PC-3 (cell line): ENCODE data around the gene OR7C1. TPM values are rescaled to one million over a fixed set of nuclear protein-coding genes. Genes with fewer than 3 reads are reported as not detected.

Experiments used
- ATAC-seq: fragments of 200-7000 bp; cut with Tn5 transposase; 2 replicates; pipeline ENCODE4 v1.9.1; 2020; ENCODE audit warnings: mild to moderate bottlenecking, moderate library complexity
- BruUV-seq: library from RNA; stranded (reverse); fragments of 400-500 nt; replicated peaks from 2 replicates; lab custom pipeline; 2021; lab: Mats Ljungman, UMichigan
- CTCF ChIA-PET: fragments of 300-600 bp; sonication (Branson Sonifier 250); formaldehyde crosslinking; loops from one replicate; lab custom pipeline; 2022; ENCODE audit warnings: antibody characterized with exemption; lab: Charles Lee
- POLR2A ChIA-PET: fragments of 300-600 bp; sonication (Branson Sonifier 250); formaldehyde crosslinking; loops from one replicate; lab custom pipeline; 2022; ENCODE audit warnings: antibody characterized with exemption; ENCODE audit not compliant: unreplicated experiment; lab: Charles Lee
- DNase-seq: peaks from one replicate; pipeline ENCODE4 v3.0.0-alpha.2; 2015
- H2AFZ ChIP-seq: fragments of 300-600 bp; sonication (generic); 2 replicates; pipeline ENCODE4 v1.6.0; 2016; ENCODE audit warnings: antibody characterized with exemption, low read length
- H3F3A ChIP-seq: fragments of 300-600 bp; sonication (generic); one replicate; pipeline ENCODE4 v1.6.0; 2017; ENCODE audit warnings: antibody characterized with exemption, low read length, control low read depth, mild to moderate bottlenecking; ENCODE audit not compliant: unreplicated experiment
- H3K27ac ChIP-seq: fragments of 300-600 bp; sonication (generic); 2 replicates; pipeline ENCODE4 v1.5.1; 2016; ENCODE audit warnings: mild to moderate bottlenecking, low read length
- H3K27me3 ChIP-seq: fragments of 300-600 bp; sonication (generic); 2 replicates; pipeline ENCODE4 v1.6.1; 2016; ENCODE audit warnings: low read length, mixed read lengths
- H3K36me3 ChIP-seq: fragments of 300-600 bp; sonication (generic); 2 replicates; pipeline ENCODE4 v1.6.1; 2016; ENCODE audit warnings: low read depth, mixed run types, low read length, mixed read lengths
- H3K4me1 ChIP-seq: fragments of 300-600 bp; sonication (generic); 2 replicates; pipeline ENCODE4 v1.5.1; 2016; ENCODE audit warnings: low read length; ENCODE audit not compliant: insufficient read depth
- H3K4me2 ChIP-seq: fragments of 300-600 bp; sonication (generic); 2 replicates; pipeline ENCODE4 v1.6.0; 2016; ENCODE audit warnings: low read length
- H3K4me3 ChIP-seq: fragments of 300-600 bp; sonication (generic); 2 replicates; pipeline ENCODE4 v1.5.1; 2016; ENCODE audit warnings: mild to moderate bottlenecking, low read length, mixed read lengths
- H3K79me2 ChIP-seq: fragments of 300-600 bp; sonication (generic); 2 replicates; pipeline ENCODE4 v1.6.1; 2017; ENCODE audit warnings: low read length, mixed read lengths
- H3K9ac ChIP-seq: fragments of 300-600 bp; sonication (generic); 2 replicates; pipeline ENCODE4 v1.6.0; 2016; ENCODE audit warnings: mild to moderate bottlenecking, low read length
- H3K9me2 ChIP-seq: fragments of 300-600 bp; sonication (generic); replicated peaks from 2 replicates; pipeline ENCODE4 v1.6.1; 2016; ENCODE audit warnings: mixed run types, low read length, mixed read lengths
- H3K9me3 ChIP-seq: fragments of 300-600 bp; sonication (generic); 2 replicates; pipeline ENCODE4 v1.6.1; 2016; ENCODE audit warnings: low read length, mixed read lengths
- H4K20me1 ChIP-seq: fragments of 300-600 bp; sonication (generic); 2 replicates; pipeline ENCODE4 v1.6.1; 2016; ENCODE audit warnings: low read length, mixed read lengths
- CTCF ChIP-seq: fragments of 300-600 bp; sonication (generic); conservative IDR thresholded peaks from 2 replicates; pipeline ENCODE4 v1.5.1; 2017; ENCODE audit warnings: antibody characterized with exemption, low read depth, mild to moderate bottlenecking, low read length
- EZH2 ChIP-seq: fragments of 300-600 bp; sonication (generic); IDR thresholded peaks from one replicate; pipeline ENCODE4 v1.6.1; 2017; ENCODE audit warnings: antibody characterized with exemption, mild to moderate bottlenecking, low read length; ENCODE audit not compliant: unreplicated experiment
- EZH2phosphoT487 ChIP-seq: fragments of 300-600 bp; sonication (generic); IDR thresholded peaks from 2 replicates; pipeline ENCODE4 v1.6.1; 2018; ENCODE audit warnings: mild to moderate bottlenecking, antibody characterized with exemption, low read length, borderline replicate concordance
- intact Hi-C: fragments of 100-400 bp; cut with micrococcal nuclease; formaldehyde crosslinking; loops from 2 replicates; pipeline ENCODE4 v1.9.0; 2023
- total RNA-seq: library from RNA; depleted of rRNA; stranded (reverse); fragments of >200 nt; gene quantifications from 2 replicates; pipeline ENCODE4 v1.2.3, GENCODE V29; 2014

Gene OR7C1
- total RNA-seq, 1 experiment from 2014 or later, result not detected

DNA sequence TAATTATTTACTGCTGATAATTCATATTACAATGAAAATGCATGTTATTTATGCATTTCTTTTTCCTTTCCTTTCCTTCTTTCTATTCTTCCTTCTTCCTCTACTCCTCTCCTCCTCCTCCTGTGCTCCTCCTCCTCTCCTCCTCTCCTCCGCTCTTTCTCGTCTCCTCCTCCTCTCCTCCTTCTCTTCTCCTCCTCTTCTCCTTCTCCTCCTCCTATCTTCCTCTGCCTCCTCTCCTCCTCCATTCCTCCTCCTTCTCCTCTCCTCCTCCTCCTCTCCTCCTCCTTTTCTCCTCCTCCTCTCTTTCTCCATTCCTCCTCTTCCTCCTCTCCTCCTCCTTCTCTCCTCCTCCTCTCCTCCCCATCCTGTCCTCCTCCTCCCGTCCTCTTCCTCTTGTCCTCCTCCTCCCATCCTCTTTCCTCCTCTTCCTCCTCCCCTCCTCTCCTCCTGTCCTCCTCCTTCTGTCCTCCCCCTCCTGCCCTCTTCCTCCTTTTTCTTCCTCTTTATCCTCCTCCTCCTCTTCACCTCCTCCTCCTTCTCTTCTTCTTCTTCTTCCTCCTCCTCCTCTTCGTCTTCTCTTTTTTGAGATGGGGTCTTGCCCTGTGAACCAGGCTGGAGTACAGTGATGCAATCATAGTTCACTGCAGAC is 71.4 kb downstream of the OR7C1 start:
- H3K9me2 ChIP-seq, result no peaks in the 10 kb centered on the region
- intact Hi-C loops, result no loop called here
- no TSS peak for BruUV-seq
- H3K9me3 ChIP-seq, result no peaks in the 10 kb centered on the region
- no peak overlapping the region for H3K4me3 ChIP-seq
- ChIA-PET POLR2A (no interaction called here), CTCF (no interaction called here)
- no peak overlapping the region for H3K9ac ChIP-seq
- no peaks in the 10 kb centered on the region for H3K4me1 ChIP-seq
- no peak for ATAC-seq
- no peaks in the 10 kb centered on the region for H3K27me3 ChIP-seq
- no peak for DNase-seq
- TF ChIP-seq EZH2 (no peak), CTCF (no peak), EZH2phosphoT487 (no peak)
- no peak overlapping the region for H3K4me2 ChIP-seq
- no peak overlapping the region for H2AFZ ChIP-seq
- H3F3A ChIP-seq, result no peaks in the 10 kb centered on the region
- no peaks in the 10 kb centered on the region for H3K36me3 ChIP-seq
- no peaks in the 10 kb centered on the region for H3K79me2 ChIP-seq
- H4K20me1 ChIP-seq, result no peaks in the 10 kb centered on the region
- H3K27ac ChIP-seq, result no peak overlapping the region

DNA sequence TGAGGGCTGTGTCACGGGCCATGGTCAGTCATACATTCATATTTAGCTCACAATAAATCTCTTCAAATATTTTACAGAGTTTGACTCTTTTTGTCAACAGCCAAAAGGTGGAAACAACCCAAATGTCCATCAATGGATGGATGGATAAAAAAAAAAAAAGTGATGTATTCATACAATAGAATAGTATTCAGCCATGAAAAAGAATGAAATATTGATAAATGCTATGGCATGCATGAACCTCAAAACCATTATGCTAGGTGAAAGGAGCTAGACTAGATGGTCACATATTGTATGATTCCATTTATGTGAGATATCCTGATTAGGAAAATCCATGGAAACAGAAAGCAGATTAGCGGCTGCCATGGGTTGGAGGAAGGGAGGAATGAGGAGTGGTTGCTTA is 72.9 kb downstream of the OR7C1 start:
- intact Hi-C loops, result no loop called here
- H2AFZ ChIP-seq, result no peak overlapping the region
- no TSS peak for BruUV-seq
- ATAC-seq (no peak), DNase-seq (no peak)
- H4K20me1 ChIP-seq, result no peaks in the 10 kb centered on the region
- no peaks in the 10 kb centered on the region for H3K27me3 ChIP-seq
- no peak overlapping the region for H3K4me3 ChIP-seq
- no peak overlapping the region for H3K27ac ChIP-seq
- no peak overlapping the region for H3K9ac ChIP-seq
- no peak overlapping the region for H3K4me2 ChIP-seq
- POLR2A ChIA-PET, result no interaction called here
- no peaks in the 10 kb centered on the region for H3K9me2 ChIP-seq
- no peaks in the 10 kb centered on the region for H3F3A ChIP-seq
- H3K4me1 ChIP-seq, result no peaks in the 10 kb centered on the region
- CTCF ChIA-PET, result no interaction called here
- no peaks in the 10 kb centered on the region for H3K9me3 ChIP-seq
- H3K79me2 ChIP-seq, result no peaks in the 10 kb centered on the region
- 0 out of 2 replicates have a peak, but pooled peaks cover 3% of the 10 kb centered on the region for H3K36me3 ChIP-seq
- no peak for TF ChIP-seq EZH2phosphoT487
- TF ChIP-seq CTCF, result no peak

DNA sequence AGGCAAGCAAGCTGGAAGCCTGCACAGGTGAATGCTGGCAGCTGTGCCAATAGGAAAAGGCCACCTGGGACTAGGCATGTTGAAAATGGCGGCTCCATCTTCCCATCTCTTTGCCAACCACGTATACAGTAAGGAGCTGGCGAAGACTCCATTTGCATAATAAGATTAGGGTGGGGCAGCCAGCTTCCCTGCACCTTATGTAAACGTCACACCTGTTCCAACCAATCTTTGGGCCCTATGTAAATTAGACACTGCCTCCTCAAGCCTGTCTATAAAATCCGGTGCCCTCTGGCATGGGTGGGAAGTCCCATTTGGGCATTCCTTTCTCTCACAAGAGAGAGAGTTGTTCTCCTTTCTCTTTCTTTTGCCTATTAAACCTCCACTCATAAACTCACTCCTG is 73.4 kb downstream of the OR7C1 start:
- H3K9ac ChIP-seq, result no peak overlapping the region
- no TSS peak for BruUV-seq
- H3K36me3 ChIP-seq, result 0 out of 2 replicates have a peak, but pooled peaks cover 3% of the 10 kb centered on the region
- ChIA-PET CTCF (no interaction called here), POLR2A (interaction anchor here (0.6 kb wide), 1 partner anchor 92 kb away, joined by 25 read pairs; no protein-coding TSS in a partner anchor)
- H3K9me3 ChIP-seq, result no peaks in the 10 kb centered on the region
- no peak overlapping the region for H3K4me2 ChIP-seq
- H3F3A ChIP-seq, result no peaks in the 10 kb centered on the region
- TF ChIP-seq EZH2phosphoT487 (no peak), EZH2 (no peak), CTCF (no peak)
- H4K20me1 ChIP-seq, result no peaks in the 10 kb centered on the region
- ATAC-seq, result no peak
- H2AFZ ChIP-seq, result no peak overlapping the region
- intact Hi-C loops, result no loop called here
- no peaks in the 10 kb centered on the region for H3K4me1 ChIP-seq
- no peaks in the 10 kb centered on the region for H3K79me2 ChIP-seq
- H3K4me3 ChIP-seq, result no peak overlapping the region
- no peak for DNase-seq
- H3K27me3 ChIP-seq, result no peaks in the 10 kb centered on the region
- H3K27ac ChIP-seq, result no peak overlapping the region
- H3K9me2 ChIP-seq, result no peaks in the 10 kb centered on the region
